ENCODE data around the gene ZBTB9. TPM values are rescaled to one million over a fixed set of nuclear protein-coding genes. Genes with fewer than 3 reads are reported as not detected.

Gene ZBTB9
- polyA plus RNA-seq, 2 of the 4 experiments (the other 2 are of a cell fraction): 6.9 to 9.9 TPM

GRCh38 chr6:33413241-33414120, 40.9 kb upstream of the ZBTB9 start:
- ATAC-seq: no peak
- H3K27ac ChIP-seq: no peak overlapping the region

GRCh38 chr6:33414592-33415271, 39.6 kb upstream of the ZBTB9 start:
- H3K4me2 ChIP-seq: no peak overlapping the region
- H3K27ac ChIP-seq: peak overlapping the region in 1 of 2 experiments; percentile 26; a peak in 1 of 6 replicates
- ATAC-seq: no peak
- POLR2A ChIA-PET: no interaction called here
- peaks cover 39% of the 10 kb centered on the region for H3K4me1 ChIP-seq
- TF ChIP-seq, protein P1, sequence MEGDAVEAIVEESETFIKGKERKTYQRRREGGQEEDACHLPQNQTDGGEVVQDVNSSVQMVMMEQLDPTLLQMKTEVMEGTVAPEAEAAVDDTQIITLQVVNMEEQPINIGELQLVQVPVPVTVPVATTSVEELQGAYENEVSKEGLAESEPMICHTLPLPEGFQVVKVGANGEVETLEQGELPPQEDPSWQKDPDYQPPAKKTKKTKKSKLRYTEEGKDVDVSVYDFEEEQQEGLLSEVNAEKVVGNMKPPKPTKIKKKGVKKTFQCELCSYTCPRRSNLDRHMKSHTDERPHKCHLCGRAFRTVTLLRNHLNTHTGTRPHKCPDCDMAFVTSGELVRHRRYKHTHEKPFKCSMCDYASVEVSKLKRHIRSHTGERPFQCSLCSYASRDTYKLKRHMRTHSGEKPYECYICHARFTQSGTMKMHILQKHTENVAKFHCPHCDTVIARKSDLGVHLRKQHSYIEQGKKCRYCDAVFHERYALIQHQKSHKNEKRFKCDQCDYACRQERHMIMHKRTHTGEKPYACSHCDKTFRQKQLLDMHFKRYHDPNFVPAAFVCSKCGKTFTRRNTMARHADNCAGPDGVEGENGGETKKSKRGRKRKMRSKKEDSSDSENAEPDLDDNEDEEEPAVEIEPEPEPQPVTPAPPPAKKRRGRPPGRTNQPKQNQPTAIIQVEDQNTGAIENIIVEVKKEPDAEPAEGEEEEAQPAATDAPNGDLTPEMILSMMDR (IDR thresholded peaks at IDR 0.05): peak; percentile 21; the same call in 1 of the 3 replicates
- TF ChIP-seq HOXB5 (CRISPR knock-in tag; IDR thresholded peaks at IDR 0.05): no peak
- CTCF ChIA-PET: interaction anchor here (1.7 kb wide), 1 partner anchor 10 kb away, joined by 6 read pairs; no protein-coding TSS in a partner anchor
- no peaks in the 10 kb centered on the region for H3K9me3 ChIP-seq
- FAIRE-seq: no peak
- WGBS (ENCODE audit: missing lambda C conversion rate): 81% methylated on average over 11 of the region's 12 CpGs
- H3K4me3 ChIP-seq: no peak overlapping the region
- no peak for DNase-seq (ENCODE audit: low read depth in 1 of 2, low spot score in 1 of 2)

More at GRCh38 chr6:33413241-33414120, 40.9 kb upstream of the ZBTB9 start:
- no peak for FAIRE-seq
- H3K4me2 ChIP-seq: no peak overlapping the region
- TF ChIP-seq CBX2 (IDR thresholded peaks at IDR 0.05; ENCODE audit: borderline replicate concordance, low read depth): no peak
- TF ChIP-seq MYC (IDR thresholded peaks at IDR 0.05; ENCODE audit: borderline replicate concordance, low read length): no peak
- TF ChIP-seq HOXA7 (CRISPR knock-in tag; IDR thresholded peaks at IDR 0.05): no peak
- TF ChIP-seq, protein P2, sequence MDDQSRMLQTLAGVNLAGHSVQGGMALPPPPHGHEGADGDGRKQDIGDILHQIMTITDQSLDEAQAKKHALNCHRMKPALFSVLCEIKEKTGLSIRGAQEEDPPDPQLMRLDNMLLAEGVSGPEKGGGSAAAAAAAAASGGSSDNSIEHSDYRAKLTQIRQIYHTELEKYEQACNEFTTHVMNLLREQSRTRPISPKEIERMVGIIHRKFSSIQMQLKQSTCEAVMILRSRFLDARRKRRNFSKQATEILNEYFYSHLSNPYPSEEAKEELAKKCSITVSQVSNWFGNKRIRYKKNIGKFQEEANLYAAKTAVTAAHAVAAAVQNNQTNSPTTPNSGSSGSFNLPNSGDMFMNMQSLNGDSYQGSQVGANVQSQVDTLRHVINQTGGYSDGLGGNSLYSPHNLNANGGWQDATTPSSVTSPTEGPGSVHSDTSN (IDR thresholded peaks at IDR 0.05): no peak
- no peak for TF ChIP-seq BHLHE40 (IDR thresholded peaks at IDR 0.05; ENCODE audit: low read depth, low read length)
- TF ChIP-seq TP53 (CRISPR knock-in tag; IDR thresholded peaks at IDR 0.05): no peak
- TF ChIP-seq CBX8 (IDR thresholded peaks at IDR 0.05): no peak
- DNase-seq (ENCODE audit: low read depth in 1 of 2, low spot score in 1 of 2): no peak
- no peak overlapping the region for H3K4me3 ChIP-seq
- CTCF ChIA-PET: interaction anchor here (1.7 to 2.1 kb wide), 2 partner anchors 11 to 13 kb away, joined by 5 to 6 read pairs; no protein-coding TSS in a partner anchor
- WGBS (ENCODE audit: missing lambda C conversion rate): 93% methylated on average over 13 of the region's 14 CpGs
- POLR2A ChIA-PET: no interaction called here
- H3K9me3 ChIP-seq: no peaks in the 10 kb centered on the region
- H3K4me1 ChIP-seq: peaks cover 34% of the 10 kb centered on the region

DNA sequence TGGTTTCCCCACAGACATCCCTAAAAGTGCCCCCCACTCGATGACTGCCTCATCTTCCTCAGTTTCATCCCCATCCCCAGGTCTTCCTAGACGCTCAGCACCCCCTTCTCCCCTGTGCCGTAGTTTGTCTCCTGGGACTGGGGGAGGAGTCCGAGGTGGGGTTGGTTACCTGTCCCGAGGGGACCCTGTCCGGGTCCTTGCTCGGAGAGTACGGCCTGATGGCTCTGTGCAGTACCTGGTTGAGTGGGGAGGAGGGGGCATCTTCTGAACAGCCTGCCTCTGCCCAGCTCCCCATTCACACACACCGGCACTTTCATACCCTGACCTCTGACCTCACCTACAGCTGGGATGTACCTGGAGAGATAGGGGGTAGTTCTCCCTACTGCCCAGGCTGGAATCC, 38.5 kb upstream of the ZBTB9 start:
- H3K4me1 ChIP-seq: peaks cover 42% of the 10 kb centered on the region
- ATAC-seq (no peak), FAIRE-seq (no peak), DNase-seq (ENCODE audit: low read depth in 1 of 2, low spot score in 1 of 2) (no peak)
- H3K27ac ChIP-seq: 0 out of 6 replicates have a peak overlapping the region, but pooled peaks of 1 of the 2 experiments have one; percentile 22
- peak overlapping the region; percentile 93; the same call in 2 of the 3 replicates for H3K4me2 ChIP-seq
- CTCF ChIA-PET: interaction anchor here (2.3 kb wide), 1 partner anchor 10 kb away, joined by 11 read pairs; no protein-coding TSS in a partner anchor
- POLR2A ChIA-PET: interaction anchor here (0.6 kb wide), 1 partner anchor 140 kb away, joined by 3 read pairs; no protein-coding TSS in a partner anchor
- H3K9me3 ChIP-seq: no peaks in the 10 kb centered on the region
- WGBS (ENCODE audit: missing lambda C conversion rate): 88% methylated on average over 9 of the region's 9 CpGs
- H3K4me3 ChIP-seq: no peak overlapping the region
- TF ChIP-seq ZSCAN20 (CRISPR knock-in tag; IDR thresholded peaks at IDR 0.05) (no peak), NPAS2 (CRISPR knock-in tag; IDR thresholded peaks at IDR 0.05; ENCODE audit: borderline replicate concordance) (no peak), KDM1A (IDR thresholded peaks at IDR 0.05; ENCODE audit: low read depth) (no peak), NFE2L2 (conservative IDR thresholded peaks at IDR 0.05; ENCODE audit: low read length) (no peak), PHF8 (IDR thresholded peaks at IDR 0.05; ENCODE audit: borderline replicate concordance, low read depth) (no peak), POLR2AphosphoS2 (conservative IDR thresholded peaks at IDR 0.05; ENCODE audit: low read length) (no peak), GATA3 (IDR thresholded peaks at IDR 0.05; ENCODE audit: borderline replicate concordance) (no peak), SMC3 (IDR thresholded peaks at IDR 0.05) (no peak), RCOR1 (IDR thresholded peaks at IDR 0.05; ENCODE audit: low read depth, low read length) (no peak), EHF (CRISPR knock-in tag; IDR thresholded peaks at IDR 0.05) (no peak), HEYL (CRISPR knock-in tag; IDR thresholded peaks at IDR 0.05) (no peak), CHD2 (IDR thresholded peaks at IDR 0.05; ENCODE audit: low read length, partially characterized antibody) (no peak), ZC3H11A (IDR thresholded peaks at IDR 0.05) (no peak), FOSB (CRISPR knock-in tag; IDR thresholded peaks at IDR 0.05) (no peak)
- TF ChIP-seq, protein P3, sequence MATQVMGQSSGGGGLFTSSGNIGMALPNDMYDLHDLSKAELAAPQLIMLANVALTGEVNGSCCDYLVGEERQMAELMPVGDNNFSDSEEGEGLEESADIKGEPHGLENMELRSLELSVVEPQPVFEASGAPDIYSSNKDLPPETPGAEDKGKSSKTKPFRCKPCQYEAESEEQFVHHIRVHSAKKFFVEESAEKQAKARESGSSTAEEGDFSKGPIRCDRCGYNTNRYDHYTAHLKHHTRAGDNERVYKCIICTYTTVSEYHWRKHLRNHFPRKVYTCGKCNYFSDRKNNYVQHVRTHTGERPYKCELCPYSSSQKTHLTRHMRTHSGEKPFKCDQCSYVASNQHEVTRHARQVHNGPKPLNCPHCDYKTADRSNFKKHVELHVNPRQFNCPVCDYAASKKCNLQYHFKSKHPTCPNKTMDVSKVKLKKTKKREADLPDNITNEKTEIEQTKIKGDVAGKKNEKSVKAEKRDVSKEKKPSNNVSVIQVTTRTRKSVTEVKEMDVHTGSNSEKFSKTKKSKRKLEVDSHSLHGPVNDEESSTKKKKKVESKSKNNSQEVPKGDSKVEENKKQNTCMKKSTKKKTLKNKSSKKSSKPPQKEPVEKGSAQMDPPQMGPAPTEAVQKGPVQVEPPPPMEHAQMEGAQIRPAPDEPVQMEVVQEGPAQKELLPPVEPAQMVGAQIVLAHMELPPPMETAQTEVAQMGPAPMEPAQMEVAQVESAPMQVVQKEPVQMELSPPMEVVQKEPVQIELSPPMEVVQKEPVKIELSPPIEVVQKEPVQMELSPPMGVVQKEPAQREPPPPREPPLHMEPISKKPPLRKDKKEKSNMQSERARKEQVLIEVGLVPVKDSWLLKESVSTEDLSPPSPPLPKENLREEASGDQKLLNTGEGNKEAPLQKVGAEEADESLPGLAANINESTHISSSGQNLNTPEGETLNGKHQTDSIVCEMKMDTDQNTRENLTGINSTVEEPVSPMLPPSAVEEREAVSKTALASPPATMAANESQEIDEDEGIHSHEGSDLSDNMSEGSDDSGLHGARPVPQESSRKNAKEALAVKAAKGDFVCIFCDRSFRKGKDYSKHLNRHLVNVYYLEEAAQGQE (IDR thresholded peaks at IDR 0.05): no peak

Data from A549 (cell line).